NK-92 (cell line): ENCODE measurements around the gene CARD11.
"Not testable (repeated sequence)": the region's sequence is repeated elsewhere in the genome, so short reads cannot be mapped to it uniquely, and the experiment has no call there.

ENCODE experiments used
- DNase-seq: peaks from one replicate; lab custom pipeline; 2025; ENCODE audit not compliant: unreplicated experiment; lab: John Stamatoyannopoulos, UW

Gene CARD11

DNA sequence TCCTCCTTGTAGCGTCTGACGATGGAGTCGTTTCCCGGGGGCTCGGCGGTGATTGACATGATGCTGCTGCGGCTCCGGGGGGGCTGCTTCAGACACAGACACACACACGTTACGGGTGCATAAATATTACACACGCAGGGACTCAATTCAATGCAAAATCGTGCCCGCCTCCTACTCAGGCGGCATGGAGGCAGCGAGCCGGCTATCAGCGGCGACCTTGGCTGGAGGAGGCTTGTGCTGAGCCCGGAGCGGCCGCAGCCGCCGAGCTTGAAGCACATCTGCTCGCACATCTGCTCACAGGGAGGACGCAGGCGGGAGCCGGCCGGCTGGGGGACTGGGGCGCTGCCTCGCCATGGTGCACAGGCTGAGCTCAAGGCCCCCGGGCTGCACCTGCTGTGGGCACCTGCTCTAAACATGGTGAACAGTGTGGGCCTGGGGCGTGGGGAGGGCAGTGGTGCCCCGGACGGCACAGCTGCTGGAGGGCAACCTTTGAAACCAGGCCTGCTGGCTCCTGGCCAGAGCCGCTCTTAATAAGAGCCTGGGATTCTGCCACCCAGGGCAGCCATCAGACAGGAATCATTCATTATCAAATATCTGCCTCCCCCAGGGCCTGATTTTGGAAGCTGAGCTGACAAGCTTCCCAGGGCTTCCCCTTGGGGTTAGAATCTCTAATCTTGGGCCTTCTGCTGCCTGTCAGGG, 114.9 kb downstream of the CARD11 start:
- no peak for DNase-seq

DNA sequence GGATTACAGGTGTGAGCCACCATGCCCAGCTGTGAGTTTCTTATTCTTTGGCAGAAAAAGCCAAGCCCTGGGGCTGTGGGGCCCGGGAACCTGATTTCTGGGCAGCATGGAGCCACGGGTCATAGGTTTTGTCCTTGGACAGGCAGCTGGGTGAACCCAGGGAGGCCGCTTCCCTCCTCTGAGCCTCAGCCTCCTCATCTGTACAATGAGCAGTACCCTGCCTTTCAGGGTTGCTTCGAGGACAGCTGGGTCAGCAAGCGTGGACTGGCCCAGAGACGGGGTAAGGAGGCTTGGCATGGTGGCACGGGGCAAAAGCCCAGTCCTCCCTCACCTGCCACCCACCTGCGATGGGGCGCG, 115.4 kb downstream of the CARD11 start:
- DNase-seq = no peak

DNA sequence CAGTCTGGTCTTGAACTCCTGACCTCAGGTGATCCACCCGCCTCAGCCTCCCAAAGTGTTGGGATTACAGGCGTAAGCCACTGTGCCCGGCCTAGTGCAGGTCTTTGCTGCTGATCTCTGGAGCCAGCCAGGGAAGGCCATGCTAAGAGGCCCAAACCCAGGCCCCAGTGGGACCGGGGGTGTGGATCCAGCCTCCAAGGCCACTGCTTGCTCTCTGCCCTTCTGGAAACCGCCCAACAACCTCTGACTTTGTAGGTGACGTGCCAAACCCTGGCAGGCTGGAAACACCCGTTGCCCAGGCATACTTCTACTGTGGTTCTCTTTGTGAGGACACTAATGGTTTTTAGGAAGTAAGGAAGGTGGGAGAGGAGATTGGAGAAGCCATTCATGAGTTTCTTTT, 116.1 kb downstream of the CARD11 start:
- DNase-seq = no peak

- no peak for DNase-seq
These were observed 116.7 kb downstream of the CARD11 start for GRCh38 chr7:2926896-2927405.

DNA sequence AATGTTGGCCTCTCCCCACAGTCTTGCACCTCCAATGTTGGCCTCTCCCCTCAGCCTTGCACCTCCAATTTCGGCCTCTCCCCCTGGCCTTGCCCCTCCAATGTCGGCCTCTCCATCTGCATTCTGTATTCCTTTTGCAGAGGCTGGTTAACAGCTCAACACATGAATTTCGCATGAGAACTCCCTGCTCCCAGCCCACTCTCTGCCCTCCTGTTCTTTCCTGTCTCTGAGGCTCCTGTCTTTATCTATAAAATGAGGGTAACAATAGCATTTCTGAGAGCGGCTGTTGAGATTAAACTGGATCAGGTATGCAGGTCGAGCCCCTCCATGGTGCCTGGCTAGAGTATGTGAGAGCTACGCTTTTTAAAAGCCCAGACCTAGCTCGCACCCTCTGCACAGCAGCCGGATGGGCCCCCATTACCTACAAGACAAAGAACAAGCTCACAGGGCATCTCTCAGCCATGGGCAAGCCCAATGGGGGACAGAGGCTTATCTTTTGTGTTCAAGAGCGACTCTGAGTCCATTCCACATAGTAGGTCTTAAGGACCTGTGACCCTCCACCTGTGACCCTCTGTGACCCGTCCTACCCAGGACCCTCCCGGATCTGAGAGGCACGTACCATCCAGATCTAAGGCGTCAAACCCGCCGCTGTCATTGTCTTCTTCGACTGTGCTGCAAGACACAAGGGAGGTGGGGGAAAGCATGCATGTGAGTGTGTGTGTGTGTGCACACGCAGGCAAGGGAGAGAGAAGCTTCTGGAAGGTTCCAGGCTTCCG, 117.4 kb downstream of the CARD11 start:
- DNase-seq = no peak

DNA sequence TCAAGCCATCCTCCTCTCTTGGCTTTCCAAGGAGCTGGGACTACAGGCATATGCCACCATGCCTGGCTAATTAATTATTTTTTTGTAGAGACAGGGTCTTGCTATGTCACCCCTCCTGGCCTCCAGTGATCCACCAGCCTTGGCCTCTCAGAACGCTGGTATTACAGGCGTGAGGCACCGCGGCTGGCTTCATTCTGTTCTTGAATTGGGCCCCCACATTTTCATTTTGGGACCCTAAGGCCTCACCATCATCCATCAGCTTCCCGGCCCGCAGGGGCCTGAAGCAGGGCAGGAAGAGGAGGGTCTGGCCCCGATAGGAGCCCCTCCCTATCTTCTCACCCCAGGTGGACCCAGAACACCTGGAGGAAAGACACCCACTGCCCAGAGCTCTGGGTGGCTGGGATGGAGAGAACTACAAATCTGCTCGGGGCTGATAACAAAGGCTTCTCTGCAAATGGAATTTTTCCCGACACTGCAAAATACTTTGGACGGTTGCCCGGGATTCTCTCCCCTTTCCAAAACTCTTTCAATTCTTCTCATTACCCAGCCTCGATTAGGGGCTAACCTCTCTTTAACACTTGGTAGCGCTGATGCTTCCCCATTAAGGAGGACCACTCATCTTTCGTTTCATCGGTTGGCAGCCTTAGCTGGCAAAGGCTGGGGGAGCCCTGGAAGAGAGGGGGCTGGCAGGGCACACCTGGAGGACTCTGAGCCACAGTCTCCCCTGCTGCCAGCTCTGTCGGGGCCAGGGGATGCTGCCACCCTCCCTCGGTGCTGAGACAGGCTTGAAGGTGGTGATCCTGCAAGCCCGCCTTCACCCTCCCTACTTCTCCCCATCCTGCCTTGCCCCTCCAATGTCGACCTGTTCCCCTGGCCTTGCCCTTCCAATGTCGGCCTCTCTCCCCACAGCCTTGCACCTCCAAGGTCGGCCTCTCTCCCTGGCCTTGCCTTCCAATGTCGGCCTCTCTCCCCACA, 118.5 kb downstream of the CARD11 start:
- no peak for DNase-seq

DNA sequence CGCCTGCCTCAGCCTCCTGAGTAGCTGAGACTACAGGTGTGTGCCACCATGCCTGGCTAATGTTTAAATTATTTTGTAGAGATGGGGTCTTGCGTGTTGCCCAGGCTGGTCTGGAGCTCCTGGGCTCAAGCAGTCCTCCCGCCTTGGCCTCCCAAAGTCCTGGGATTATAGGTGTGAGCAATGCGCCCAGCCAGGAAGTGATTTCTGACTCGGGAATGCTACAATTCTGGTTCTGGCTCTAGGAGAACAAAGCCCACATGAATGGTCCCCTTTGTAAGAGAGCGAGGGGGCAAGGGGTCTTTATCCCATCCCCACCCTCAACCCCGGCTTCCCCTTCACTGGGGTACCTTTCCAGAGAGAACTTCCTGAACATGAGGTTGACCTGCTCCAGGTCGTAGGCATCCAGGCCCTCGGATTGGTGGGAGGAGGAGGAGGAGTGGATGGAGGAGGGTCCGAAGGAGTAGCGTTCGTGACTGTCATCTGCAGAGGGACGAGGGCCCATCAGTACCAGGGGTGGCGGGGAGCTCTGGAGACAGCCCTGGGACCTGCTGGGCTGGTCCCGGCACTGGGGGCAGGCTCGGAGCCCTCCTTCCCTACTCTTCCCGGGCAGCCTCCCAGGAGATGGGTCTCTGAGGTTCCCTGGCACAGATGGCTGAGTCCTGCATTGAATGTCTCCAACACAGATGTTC, 119.6 kb downstream of the CARD11 start:
- no peak for DNase-seq

DNA sequence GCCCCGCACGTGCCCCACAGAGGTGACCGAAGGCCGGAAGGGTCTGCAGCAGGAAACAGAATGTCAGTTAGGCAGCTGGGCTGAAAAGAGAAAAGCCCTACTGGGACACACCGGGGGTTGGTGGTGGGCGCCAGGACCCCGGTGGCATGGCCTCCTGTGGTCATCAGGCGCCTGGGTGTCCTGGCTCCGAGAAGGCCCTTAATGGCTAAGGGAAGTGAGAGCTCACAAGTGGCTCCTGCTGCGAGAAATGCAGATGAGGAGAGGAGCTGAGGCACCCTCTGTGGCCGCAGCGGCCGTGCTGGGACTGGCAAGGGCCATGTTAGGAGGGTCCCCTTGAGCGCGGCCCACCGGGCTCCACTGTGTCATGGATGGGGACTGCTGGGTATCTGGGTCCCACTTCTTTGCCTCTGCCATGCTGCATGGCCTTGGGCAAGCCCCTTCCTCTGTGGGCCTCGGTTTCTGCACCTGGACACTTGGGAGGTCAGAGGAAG, 120.3 kb downstream of the CARD11 start:
- no peak for DNase-seq

DNA sequence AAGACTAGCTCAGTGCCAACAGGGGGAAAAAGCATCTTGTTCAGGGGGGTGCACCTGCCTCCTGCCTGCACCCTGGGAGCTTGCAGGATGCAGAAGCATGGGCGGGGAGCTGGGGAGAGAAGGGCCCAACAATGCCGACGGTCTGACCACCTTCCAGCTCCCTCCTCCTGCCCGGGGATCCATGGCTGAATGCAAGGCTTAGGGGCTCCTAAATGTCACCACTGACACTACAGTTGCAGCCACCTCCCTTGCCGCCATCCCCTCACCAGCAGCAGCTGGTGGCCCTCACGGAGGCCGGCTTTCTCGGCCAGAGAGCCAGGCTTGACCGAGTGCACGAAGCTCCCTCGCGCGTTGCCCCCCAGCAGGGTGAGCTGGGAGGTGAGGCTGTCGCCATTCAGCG, 120.8 kb downstream of the CARD11 start:
- no peak for DNase-seq

GRCh38 chr7:2922348-2922691, 121.3 kb downstream of the CARD11 start:
- DNase-seq = no peak

DNA sequence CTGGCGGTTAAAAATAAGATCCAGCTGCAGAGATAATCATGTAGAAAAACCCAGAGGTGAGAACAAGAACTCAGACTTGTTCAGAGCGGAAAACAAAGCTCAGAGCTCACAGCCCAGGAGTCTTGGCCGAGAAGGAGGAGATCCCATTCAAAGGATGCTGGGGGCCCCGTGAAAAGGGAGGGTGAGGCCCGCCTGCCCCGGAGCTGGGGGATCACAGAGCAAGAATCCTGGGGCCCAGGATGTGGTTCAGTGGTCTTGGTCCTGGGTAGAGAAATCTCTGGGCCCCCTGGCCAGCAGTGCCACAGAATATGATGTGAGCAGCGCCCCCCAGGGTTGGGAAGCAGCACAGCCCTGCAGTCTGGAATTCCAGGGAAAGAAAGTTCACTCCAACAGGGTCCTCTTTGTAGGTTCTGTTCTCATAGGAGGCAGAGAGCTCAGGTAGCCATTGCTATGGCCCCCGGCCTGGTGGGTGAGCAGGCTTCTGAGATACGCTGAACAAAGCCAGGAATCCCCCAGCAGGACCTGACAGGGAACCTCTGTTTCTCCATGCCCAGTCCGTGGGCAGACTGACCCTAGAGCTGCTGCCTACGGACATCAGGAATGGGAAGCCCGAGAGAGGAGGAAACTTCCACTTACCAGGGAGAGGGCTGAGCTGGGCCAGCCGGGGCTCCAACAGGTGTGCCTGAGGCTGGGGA, 121.9 kb downstream of the CARD11 start:
- DNase-seq = no peak

- DNase-seq = no peak
These were observed 122.6 kb downstream of the CARD11 start for GRCh38 chr7:2920956-2921652.

DNA sequence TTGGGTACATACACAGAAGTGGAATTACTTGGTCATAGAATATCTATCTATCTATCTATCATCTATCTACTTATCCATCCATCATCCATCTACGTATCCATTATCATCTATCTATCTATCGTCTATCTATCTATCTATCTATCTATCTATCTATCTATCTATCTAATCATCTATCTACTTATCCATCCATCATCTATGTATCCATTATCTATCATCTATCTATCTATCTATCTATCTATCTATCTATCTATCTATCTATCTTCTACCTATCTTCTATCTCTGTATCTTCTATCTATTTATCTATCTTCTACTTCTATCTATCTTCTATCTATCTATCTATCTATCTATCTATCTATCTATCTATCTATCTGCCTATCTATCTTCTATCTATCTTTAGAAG, 123.2 kb downstream of the CARD11 start:
- not testable (repeated sequence) for DNase-seq

DNA sequence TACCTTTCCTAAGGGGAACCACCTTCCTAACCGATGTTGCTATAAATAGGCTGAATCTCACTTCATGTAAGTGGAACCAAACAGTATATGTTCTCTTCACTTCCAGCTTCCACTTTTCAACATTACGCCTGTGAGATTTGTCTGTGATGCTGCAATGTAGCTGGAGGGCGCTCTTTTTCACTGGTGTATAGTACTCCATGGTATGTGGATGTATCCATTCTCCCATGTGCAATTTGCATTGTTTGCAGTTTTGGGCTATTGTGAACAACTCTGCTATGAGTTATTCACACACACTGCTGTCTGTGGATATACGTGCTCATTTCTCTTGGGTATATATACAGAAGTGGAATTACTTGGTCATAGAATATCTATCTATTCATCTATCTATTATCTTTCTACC, 123.6 kb downstream of the CARD11 start:
- no peak for DNase-seq

DNA sequence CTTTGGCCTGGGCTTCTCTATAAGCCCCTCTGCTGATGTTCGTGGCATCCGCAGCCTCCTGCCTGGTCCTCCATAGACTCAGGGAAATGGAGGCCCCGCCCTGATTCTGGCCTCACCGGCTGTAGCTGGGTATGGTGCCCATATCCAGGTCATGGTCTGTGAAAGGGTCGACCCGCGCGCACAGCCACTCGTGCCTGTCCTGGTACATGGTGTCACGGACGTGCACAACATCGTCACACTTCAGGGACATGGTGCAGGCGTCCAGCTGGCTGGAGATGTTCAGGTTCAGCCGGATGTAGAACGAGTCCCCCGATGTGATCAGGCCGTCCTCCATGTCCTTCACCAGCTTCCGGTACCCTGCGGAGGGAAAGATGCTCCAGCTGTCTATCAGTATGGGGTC, 124.4 kb downstream of the CARD11 start:
- DNase-seq = no peak

DNA sequence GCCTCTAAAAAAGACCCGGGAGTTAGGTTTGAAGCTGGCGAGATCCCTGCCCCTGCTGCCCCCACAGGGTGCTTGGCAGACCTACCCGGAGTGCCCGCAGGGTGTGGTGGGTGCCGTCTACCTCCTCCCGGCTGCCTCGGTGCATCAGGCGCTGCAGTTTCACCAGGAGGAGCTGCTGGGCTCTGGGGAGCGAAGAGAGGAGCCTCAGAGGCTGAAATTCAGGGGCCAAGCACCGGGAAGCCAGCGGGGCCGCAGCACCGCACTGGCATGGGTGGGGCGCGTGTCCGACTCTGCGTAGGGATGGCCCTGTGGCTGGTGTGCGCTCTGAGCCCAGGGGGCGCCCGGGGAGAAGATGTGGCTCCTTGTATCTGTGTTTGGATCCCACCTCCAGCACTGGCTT, 125.3 kb downstream of the CARD11 start:
- no peak for DNase-seq

- no peak for DNase-seq
These were observed 128.6 kb downstream of the CARD11 start for GRCh38 chr7:2915023-2915422.

DNA sequence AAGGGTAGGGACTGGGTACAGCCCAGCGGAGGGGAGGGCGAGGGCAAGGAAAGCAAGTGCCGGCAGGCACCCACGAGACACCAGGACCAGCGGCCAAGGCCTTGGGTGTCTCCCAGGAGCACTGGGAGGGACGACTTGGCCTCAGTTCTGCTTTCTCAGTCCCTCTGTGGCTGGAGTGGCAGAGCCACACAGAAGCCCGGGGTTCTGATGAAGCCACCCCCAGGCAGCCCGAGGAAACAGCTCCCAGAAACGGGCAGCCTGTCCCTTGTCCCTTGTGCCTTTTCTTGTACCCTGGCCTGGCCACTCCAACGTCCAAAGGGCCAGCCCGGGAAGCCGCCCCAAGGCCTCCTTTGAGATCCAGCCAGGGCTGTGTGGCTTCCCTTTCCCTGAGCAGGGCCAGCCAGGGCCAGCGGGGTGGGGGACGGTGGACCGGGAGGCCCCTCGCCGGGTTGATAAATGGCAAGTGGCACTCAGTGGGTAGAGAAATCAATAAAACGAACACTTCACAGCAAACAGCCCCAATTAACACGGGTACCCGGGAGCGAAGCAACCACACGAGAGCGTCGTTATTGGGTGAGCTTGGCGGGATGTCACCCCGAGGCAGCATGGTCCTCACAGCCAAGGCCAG, 129.8 kb downstream of the CARD11 start:
- no peak for DNase-seq
